GM19043 (cell line): ENCODE data around the gene ATP6V1A.

Experiments used
- ATAC-seq: cut with Tn5 transposase; IDR thresholded peaks from one replicate; pipeline ENCODE4 v1.9.1; 2021; ENCODE audit warnings: low read depth; ENCODE audit not compliant: unreplicated experiment

ATP6V1A gene

DNA sequence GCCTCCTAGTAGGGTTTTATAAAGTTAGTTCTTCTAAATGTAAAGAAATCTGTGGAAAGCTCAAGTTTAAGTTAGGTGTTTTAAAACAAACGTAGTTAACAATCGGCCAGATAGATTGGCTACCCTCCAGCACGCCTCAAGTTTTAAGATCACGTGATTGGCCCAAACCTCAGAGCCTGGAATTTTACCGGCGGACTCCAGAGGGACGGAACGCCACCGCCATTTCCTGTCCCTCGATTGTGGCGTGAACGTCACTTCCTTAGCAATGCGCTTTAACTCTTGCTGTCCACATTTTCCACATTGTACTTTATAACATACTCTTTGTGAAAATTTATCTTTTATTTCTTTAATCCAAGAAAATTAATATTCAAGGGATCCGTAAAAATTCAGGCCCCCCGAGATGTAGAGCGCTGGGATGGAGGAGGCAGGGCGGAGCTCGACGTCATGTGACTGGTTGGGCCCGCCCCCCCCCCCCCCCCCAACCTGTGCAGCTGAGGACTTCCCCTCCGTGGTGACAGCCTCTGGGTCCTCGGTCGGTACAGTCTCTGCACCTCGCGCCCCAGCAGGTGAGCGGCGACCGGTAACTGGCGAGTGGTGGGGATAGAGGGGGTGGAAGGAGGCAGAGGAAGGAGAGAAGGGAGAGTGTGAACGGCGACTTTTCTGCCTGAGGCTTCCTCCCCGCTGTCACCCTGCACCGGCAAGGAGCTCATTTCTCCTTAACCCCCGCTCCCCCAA is at the start of gene ATP6V1A:
Gene ATP6V1A (plus strand): TSS at position 488 of the 735 bp plus-strand sequence. CDS start 31,719 bp downstream, outside the sequence.
- peak; percentile 37 for ATAC-seq

DNA sequence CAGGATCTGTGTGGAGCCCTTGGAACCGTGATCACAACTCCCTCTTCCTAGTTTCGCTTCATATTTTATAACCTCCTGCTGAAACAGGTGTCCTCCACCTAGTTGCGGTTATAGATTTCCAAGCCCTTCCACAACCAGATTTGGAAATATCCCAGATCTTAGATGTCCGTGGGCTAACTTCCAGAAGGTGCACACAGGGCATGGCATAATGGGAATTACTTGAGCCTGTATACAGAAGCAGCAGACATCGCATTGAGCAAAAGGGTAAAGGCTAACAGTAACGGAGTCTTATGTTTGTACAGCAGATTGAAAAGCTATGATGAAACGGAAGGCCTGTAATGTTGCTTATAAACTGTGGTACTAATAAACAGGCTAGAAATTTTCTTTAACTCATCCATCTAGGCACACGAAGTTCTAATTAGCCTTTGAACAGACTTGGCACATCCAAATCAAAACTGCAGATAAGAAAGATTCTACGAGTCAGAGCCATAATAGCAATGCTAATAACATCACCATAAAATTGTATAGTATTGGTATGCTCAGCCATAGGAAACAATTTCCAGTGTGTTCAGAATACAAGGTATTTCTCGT is 49.2 kb upstream of the ATP6V1A start:
- ATAC-seq = no peak

DNA sequence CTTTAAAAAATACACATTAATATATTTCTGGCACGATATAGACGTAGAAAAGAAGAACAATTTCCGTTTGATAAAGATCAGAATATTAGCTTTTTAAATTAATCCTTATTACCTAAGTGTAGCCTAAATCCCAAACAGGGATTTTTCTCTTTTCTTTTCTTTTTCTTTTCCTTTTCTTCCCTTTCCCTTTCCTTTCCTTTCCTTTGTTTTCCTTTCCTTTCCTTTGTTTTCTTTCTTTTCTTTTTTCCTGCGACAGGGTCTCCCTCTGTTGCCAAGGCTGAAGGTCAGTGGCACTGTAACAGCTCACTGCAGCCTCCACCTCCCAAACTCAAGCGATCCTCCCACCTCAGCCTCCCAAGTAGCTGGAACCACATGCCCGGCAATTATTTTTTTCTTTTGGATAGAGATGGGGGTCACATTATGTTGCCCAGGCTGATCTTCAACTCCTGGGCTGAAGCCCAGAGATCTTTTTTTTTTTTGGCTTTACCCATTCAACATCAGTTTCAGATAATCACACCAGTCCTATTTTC is 48.6 kb upstream of the ATP6V1A start:
- no peak for ATAC-seq

DNA sequence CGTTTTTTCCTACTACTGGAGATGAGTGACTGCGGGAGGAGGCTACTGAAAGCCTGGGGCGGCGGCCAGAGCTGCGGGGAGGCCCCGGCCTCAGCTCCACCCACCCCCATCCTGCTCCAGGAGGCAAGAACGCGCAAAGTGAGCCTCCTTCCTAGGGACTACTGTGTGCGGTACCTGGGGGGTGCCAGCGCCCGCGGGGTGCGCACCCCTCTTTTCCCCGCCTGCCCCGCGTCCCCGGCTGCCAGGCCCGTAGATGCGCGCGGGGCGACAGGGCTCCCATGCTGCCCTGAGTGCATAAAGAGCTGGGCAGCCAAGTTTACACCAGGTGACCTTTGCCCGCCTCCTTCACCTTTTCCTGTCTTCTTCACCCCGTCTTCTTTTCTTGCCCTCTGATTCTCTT is 47.9 kb upstream of the ATP6V1A start:
- ATAC-seq = no peak

DNA sequence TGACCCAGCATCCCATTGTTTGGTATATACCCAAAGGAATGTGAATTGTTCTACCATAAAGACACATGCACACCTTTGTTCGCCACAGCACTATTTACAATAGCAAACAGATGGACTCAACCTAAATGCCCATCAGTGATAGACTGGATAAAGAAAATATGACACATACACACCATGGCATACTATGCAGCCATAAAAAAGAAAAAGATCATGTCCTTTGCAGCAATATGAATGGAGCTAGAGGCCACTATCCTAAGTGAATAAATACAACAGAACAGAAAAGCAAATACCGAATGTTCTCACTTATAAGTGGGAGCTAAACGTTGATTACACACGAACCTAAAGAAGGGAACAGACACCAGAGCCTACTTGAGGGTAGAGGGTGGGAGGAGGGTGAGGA is 39.0 kb upstream of the ATP6V1A start:
- no peak for ATAC-seq

DNA sequence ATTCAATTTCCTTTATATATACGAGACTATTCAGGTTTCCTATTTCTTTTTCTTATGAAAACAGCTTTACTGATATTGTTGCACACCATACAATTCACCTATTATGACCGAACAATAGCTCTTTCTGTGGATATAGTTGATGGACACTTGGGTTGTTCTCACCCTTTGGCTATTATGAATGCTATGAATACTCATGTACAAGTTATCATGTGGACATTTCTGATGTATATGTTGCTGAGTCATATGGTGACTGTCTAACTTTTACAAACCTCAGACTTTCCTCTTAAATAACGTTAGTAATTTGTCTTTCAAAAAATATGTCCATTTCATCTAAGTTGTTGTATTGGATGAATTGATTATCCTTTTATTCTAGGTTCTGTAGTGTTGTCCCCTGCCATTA is 34.7 kb upstream of the ATP6V1A start:
- ATAC-seq = no peak

DNA sequence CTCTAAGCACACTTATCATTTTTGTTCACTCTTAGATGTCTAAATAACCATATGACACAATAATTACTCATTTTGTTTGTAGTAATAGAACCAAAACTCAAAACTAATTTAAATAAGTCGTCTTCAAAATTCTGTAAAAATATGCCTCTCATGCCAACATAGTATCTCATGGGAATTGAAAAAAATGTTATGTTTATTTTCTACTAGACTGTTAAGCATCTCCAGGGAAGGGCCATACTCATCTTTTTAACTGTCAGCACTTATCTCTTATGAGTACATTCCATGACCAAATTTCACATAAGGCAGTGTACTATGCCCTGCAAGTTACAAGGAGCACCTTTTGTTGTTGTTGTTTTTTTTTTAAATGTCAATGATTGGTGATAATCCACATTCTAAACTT is 32.1 kb upstream of the ATP6V1A start:
- ATAC-seq = no peak

DNA sequence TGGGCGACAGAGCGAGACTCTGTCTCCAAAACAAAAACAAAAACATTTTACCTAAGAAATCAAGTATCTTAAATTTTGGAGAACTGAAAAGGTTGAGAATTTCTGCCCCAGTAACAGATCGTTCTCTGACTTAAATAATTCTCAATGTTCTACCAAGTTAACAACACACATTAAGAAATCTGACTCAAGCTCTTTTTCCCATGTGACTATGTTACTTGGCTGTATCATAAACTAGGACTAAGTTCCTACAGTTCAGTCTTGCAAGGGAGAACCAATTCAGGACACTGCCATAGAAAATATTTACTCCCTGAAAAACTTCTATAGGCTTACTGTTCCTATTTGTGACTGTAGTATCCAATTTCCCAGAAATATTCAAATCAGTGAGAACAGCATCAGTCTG is 29.5 kb upstream of the ATP6V1A start:
- no peak for ATAC-seq

DNA sequence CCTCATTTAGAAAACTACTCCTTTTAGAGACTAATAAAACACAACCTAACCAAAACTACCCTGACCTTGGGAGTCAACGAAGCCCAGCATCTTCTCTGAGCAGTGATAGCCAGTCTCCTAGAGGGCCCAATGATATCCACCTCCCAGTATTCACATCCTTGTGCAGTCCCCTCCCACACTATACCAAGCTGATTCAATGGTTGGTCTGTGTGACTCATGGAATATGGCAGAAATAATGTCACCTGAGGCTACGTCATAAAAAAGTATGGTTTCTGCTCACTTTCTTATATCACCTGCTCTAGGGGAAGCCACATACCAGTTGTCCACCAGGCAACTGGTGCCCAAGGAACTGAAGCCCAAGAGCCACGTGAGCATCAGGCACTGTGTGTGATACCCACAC is 29.0 kb upstream of the ATP6V1A start:
- ATAC-seq = no peak

DNA sequence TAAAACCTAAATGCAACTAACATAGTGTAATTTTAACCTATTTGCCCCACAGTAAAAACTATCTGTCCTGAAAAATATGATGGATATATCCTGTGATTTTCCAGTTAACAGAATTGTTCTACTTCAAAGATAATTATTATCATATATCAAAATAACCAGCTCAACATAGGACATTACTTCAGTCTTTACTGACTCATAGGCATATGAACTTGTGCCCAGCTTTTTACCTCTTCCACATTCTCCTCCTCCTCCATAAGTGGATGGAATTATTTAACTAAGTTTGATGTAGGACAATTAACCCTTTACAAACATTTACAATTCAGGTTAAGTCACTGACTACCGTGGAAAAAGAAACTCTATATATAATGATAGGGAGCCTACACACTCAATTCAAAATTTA is 27.5 kb upstream of the ATP6V1A start:
- ATAC-seq = no peak

DNA sequence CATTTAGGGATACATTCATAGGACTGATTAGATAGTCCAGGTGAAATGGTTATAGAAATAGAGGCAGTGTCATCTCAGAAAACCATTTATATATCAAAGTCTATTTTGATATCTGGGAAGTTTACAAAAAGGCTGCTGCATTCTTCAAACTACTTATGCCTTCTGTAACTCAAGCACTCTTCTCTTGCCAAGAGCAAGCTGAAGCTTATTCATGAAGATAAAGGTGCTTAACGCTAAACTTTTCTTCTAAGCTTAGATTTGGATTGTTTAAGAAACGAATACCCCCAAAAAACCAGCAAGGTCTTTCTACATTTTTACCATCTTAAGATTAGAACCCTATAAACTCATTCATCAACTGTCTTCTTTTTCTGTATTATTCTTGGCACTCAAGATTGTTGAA is 27.1 kb upstream of the ATP6V1A start:
- no peak for ATAC-seq

DNA sequence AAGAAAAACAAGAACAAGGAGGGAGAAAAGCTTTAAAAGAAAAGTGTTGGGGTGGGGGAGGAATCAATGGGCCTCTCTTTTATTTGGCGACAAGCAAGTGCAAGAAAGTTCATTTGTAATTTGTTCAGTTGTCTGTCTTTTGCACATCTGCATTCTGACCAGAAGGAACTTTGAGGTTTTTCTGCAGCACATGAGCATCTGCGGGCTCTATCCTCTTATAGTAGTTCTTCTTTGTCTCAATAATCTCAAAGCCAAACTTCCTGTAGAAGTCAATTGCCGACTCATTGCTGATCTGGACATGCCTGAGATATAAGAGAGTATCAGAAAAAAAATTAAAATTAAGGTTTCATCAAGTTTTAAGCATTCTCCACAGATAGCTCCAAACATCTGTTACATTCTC is 25.2 kb upstream of the ATP6V1A start:
- ATAC-seq = no peak

DNA sequence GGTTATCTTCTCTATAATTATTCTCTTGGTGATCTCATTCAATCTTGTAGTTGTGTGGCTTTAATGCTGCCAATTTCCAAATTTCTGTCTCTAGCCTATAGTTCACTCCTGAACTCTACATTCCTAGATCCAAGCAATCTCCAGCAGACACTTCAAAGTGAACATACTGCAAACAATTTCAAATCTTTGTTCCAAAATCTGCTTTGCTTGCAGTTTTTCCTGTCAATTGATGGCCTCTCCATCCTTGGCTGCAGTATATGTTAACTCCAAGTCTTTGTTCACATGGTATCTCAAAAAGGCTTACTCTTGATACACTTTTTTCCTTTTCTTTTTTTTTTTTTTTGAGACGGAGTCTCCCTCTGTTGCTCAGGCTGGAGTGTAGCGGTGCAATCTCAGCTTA is 18.2 kb upstream of the ATP6V1A start:
- ATAC-seq = no peak

DNA sequence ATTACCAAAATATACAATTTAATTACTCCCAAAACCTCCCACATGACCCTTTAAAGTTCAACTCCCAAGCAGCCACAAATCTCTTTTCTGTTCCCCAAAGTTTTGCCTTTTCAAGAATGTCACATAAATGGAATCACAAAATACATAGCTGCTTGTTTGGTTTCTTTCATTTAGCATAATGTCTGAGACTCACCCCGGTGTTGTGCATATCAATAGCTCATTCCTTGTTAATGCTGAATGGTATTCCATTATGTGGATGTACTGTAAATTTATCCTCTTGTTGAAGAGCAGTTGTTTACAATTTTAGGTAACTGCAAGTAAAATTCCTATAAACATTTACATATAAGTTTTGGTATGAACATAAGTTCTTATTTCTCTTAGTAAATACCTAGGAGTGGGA is 16.3 kb upstream of the ATP6V1A start:
- ATAC-seq = no peak

DNA sequence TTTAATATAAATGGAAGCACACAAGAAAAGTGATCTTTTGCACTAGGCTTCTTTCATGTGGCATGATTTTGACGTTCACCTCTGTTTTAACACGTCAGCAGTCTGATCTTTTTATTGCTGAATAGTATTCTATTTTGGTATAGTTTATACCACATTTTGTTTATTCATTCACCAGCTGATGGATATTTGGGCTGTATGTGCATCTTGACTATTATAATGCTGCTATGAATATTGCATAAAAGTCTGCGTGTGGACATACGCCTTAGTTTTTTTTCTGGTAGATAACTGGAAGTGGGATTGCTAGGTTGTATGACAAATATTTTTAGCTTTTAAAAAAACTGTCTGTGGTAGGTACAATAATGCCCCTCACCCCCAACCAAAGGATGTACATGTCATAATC is 15.1 kb upstream of the ATP6V1A start:
- ATAC-seq = no peak

DNA sequence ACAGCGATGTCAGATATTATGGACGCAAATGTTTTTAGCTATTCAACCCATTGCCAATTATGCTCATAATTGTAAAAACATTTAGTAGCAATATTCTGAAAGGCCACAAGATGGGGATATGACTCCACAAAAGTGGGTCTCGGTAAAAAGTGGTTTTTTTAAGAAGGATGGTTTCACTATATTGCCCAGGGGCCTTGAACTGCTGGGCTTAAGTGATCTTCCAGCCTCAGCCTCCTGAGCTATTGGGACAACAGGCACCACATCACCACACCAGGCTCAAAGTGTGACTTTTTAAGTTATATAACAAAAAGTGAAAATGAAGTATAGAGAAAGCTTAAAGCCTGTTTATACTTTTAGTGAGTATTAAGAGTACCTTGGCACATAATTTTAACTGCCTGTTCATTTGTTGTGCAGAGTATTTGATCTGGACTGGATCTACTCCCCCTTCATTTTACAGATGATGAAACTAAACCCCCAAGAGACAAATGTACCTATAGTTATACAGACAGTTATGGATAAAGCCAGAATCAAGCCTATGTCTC is 10.2 kb upstream of the ATP6V1A start:
- ATAC-seq = no peak

DNA sequence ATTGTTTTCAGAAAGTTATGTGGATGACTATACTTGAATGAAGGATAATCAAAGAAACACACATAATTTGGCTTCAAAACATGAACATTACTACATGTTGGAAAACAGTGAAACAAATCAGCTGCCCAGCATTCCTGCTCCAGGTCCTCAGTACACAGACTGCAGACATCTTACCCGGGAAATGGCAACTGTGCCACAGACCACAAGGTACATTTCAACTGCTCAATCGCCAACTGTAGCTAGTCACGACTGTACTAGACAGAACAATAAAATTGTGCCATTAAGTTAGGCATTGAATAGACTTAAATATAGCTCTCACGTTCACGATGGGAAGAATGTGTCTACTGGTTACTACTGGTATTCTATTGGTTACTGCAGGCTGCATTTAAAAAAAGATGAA is 5.7 kb upstream of the ATP6V1A start:
- no peak for ATAC-seq

DNA sequence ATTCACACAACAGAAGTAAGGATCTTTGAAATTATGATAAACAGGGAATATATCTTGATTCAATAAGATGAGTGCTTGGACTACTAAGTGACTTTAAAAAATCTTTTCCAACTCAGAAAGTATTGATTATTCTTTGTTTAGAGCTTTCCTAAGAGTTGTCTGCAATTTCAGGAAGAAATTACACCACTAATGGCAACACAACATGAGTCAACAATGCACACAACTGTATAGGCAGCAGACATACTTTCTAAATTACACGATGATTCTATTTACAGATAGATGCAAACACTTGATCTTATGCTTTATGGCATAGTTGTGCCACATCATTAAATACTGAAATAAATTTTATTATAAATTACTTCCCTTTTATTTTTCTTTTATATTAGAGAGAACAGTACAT is 5.2 kb upstream of the ATP6V1A start:
- ATAC-seq = no peak

DNA sequence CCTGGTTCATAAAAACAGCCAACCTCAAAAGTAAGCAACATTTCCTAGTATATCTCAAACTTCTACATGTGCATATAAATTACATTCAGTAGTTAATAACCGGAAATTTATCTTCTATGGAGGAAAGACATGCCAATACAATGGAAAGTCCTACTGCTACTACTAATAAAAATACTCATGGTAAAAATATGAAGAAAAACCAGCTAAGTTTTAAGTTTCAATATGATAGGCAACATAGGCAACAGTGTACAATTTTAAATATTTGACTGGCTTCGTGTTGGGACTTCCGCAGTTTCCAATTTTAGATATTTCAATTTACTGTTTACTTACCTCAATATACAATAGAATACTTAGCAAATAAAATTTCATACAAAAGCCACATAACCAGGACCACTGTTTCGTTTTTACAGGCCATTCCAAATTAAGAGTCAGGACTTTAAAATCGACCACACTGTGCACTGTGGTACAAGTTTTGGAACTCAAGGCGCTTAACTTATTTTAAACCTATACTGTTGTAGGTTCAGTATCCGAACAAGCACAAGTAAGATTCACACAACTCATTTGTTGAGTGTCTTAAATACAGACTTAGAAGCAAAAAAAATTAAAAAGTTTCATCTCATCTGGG is 3.7 kb upstream of the ATP6V1A start:
- ATAC-seq = no peak

DNA sequence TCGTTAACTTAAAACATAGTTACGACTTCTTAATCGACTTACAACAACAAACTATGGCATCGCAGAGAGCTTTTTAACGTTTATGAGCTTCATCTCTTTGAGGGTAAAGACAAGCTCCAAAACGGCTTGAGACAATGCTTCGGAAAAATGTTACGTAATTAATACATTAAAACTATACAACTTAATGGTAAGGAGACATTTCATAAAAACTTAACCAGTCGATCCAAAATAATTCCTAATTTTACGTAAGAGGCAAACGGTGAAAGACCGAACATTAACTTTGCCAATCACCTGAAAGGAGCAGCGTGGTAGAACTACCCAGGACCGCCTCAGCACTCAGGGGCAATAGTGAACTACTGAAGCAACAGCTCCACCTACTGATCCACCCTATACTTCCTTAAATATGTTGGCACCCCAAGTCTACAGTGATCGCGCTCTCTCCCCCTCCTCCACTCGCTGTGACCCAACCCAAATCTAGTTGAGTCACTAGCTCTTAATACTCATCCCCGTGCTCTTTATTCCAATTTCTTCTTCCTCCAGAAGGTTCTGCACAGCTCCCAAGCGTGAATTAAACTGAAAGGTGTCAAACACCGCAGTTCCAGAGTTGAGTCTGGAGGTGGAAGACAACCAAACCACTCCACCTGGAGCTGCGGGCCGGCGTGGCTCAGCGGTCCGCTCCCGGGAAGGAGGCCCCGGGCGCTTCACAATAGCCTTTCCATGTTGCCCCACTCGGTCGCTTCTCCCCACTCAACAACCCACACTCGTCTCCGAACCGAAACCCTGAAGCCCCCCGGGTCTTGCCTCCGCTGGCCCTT is 1.7 kb upstream of the ATP6V1A start:
- peak; percentile 47 for ATAC-seq
